ENCODE data around the gene TRUB1.

Gene TRUB1

GRCh38 chr10:114974625-114975024, 36.6 kb downstream of the TRUB1 start:
- Histone ChIP-seq H3K36me3 (ENCODE audit: insufficient read depth, insufficient read length, low read length) (peaks cover 17% of the 10 kb centered on the region), H3K9ac (ENCODE audit: insufficient read length, low read depth) (no peak overlapping the region), H3K27me3 (ENCODE audit: insufficient read depth, insufficient read length) (no peaks in the 10 kb centered on the region), H3K9me3 (ENCODE audit: insufficient read depth, low read length) (no peaks in the 10 kb centered on the region), H3K4me3 (ENCODE audit: insufficient read length, low read depth) (no peak overlapping the region), H3K4me1 (ENCODE audit: insufficient read depth, insufficient read length) (no peaks in the 10 kb centered on the region)
- TF ChIP-seq SUZ12 (IDR thresholded peaks at IDR 0.05; ENCODE audit: extremely low read depth, insufficient read depth, insufficient read length) (no peak), ZNF274 (IDR thresholded peaks at IDR 0.05; ENCODE audit: low read depth, low read length) (no peak), YY1 (IDR thresholded peaks at IDR 0.05; ENCODE audit: insufficient read depth, insufficient read length) (no peak)
- no peak for DNase-seq (ENCODE audit: low read depth, low spot score)

GRCh38 chr10:114975091-114975490, 37.1 kb downstream of the TRUB1 start:
- peaks cover 17% of the 10 kb centered on the region for H3K36me3 ChIP-seq (ENCODE audit: insufficient read depth, insufficient read length, low read length)
- no peak overlapping the region for H3K4me3 ChIP-seq (ENCODE audit: insufficient read length, low read depth)
- no peaks in the 10 kb centered on the region for H3K9me3 ChIP-seq (ENCODE audit: insufficient read depth, low read length)
- TF ChIP-seq ZNF274 (IDR thresholded peaks at IDR 0.05; ENCODE audit: low read depth, low read length): no peak
- TF ChIP-seq SUZ12 (IDR thresholded peaks at IDR 0.05; ENCODE audit: extremely low read depth, insufficient read depth, insufficient read length): no peak
- no peak for TF ChIP-seq YY1 (IDR thresholded peaks at IDR 0.05; ENCODE audit: insufficient read depth, insufficient read length)
- DNase-seq (ENCODE audit: low read depth, low spot score): no peak
- no peak overlapping the region for H3K9ac ChIP-seq (ENCODE audit: insufficient read length, low read depth)
- H3K27me3 ChIP-seq (ENCODE audit: insufficient read depth, insufficient read length): no peaks in the 10 kb centered on the region
- H3K4me1 ChIP-seq (ENCODE audit: insufficient read depth, insufficient read length): no peaks in the 10 kb centered on the region

- H3K4me1 ChIP-seq (ENCODE audit: insufficient read depth, insufficient read length): no peaks in the 10 kb centered on the region
- no peaks in the 10 kb centered on the region for H3K27me3 ChIP-seq (ENCODE audit: insufficient read depth, insufficient read length)
- no peak for DNase-seq (ENCODE audit: low read depth, low spot score)
- H3K9me3 ChIP-seq (ENCODE audit: insufficient read depth, low read length): peaks cover 43% of the 10 kb centered on the region
- H3K4me3 ChIP-seq (ENCODE audit: insufficient read length, low read depth): no peak overlapping the region
- no peak overlapping the region for H3K9ac ChIP-seq (ENCODE audit: insufficient read length, low read depth)
- no peaks in the 10 kb centered on the region for H3K36me3 ChIP-seq (ENCODE audit: insufficient read depth, insufficient read length, low read length)
- TF ChIP-seq SUZ12 (IDR thresholded peaks at IDR 0.05; ENCODE audit: extremely low read depth, insufficient read depth, insufficient read length) (no peak), ZNF274 (IDR thresholded peaks at IDR 0.05; ENCODE audit: low read depth, low read length) (no peak), YY1 (IDR thresholded peaks at IDR 0.05; ENCODE audit: insufficient read depth, insufficient read length) (no peak)
These were observed 45.0 kb downstream of the TRUB1 start for GRCh38 chr10:114982989-114983388.

- DNase-seq (ENCODE audit: low read depth, low spot score): no peak
- TF ChIP-seq ZNF274 (IDR thresholded peaks at IDR 0.05; ENCODE audit: low read depth, low read length): no peak
- TF ChIP-seq SUZ12 (IDR thresholded peaks at IDR 0.05; ENCODE audit: extremely low read depth, insufficient read depth, insufficient read length): no peak
- no peak for TF ChIP-seq YY1 (IDR thresholded peaks at IDR 0.05; ENCODE audit: insufficient read depth, insufficient read length)
- H3K4me3 ChIP-seq (ENCODE audit: insufficient read length, low read depth): no peak overlapping the region
- no peaks in the 10 kb centered on the region for H3K36me3 ChIP-seq (ENCODE audit: insufficient read depth, insufficient read length, low read length)
- no peaks in the 10 kb centered on the region for H3K27me3 ChIP-seq (ENCODE audit: insufficient read depth, insufficient read length)
- H3K4me1 ChIP-seq (ENCODE audit: insufficient read depth, insufficient read length): no peaks in the 10 kb centered on the region
- no peak overlapping the region for H3K9ac ChIP-seq (ENCODE audit: insufficient read length, low read depth)
- H3K9me3 ChIP-seq (ENCODE audit: insufficient read depth, low read length): peaks cover 20% of the 10 kb centered on the region
These were observed 50.0 kb downstream of the TRUB1 start for GRCh38 chr10:114987995-114988394.

- Histone ChIP-seq H3K4me1 (ENCODE audit: insufficient read depth, insufficient read length) (no peaks in the 10 kb centered on the region), H3K4me3 (ENCODE audit: insufficient read length, low read depth) (no peak overlapping the region), H3K36me3 (ENCODE audit: insufficient read depth, insufficient read length, low read length) (no peaks in the 10 kb centered on the region), H3K9ac (ENCODE audit: insufficient read length, low read depth) (no peak overlapping the region), H3K27me3 (ENCODE audit: insufficient read depth, insufficient read length) (no peaks in the 10 kb centered on the region), H3K9me3 (ENCODE audit: insufficient read depth, low read length) (no peaks in the 10 kb centered on the region)
- TF ChIP-seq SUZ12 (IDR thresholded peaks at IDR 0.05; ENCODE audit: extremely low read depth, insufficient read depth, insufficient read length) (no peak), YY1 (IDR thresholded peaks at IDR 0.05; ENCODE audit: insufficient read depth, insufficient read length) (no peak), ZNF274 (IDR thresholded peaks at IDR 0.05; ENCODE audit: low read depth, low read length) (no peak)
- DNase-seq (ENCODE audit: low read depth, low spot score): no peak
These were observed 52.6 kb downstream of the TRUB1 start for GRCh38 chr10:114990586-114990985.

- no peak for TF ChIP-seq ZNF274 (IDR thresholded peaks at IDR 0.05; ENCODE audit: low read depth, low read length)
- TF ChIP-seq SUZ12 (IDR thresholded peaks at IDR 0.05; ENCODE audit: extremely low read depth, insufficient read depth, insufficient read length): no peak
- TF ChIP-seq YY1 (IDR thresholded peaks at IDR 0.05; ENCODE audit: insufficient read depth, insufficient read length): no peak
- DNase-seq (ENCODE audit: low read depth, low spot score): no peak
- H3K9me3 ChIP-seq (ENCODE audit: insufficient read depth, low read length): no peaks in the 10 kb centered on the region
These were observed 53.0 kb downstream of the TRUB1 start for GRCh38 chr10:114990991-114991390.

GRCh38 chr10:114992189-114992775, 54.3 kb downstream of the TRUB1 start:
- Histone ChIP-seq H3K4me1 (ENCODE audit: insufficient read depth, insufficient read length) (no peaks in the 10 kb centered on the region), H3K36me3 (ENCODE audit: insufficient read depth, insufficient read length, low read length) (no peaks in the 10 kb centered on the region), H3K4me3 (ENCODE audit: insufficient read length, low read depth) (no peak overlapping the region), H3K9me3 (ENCODE audit: insufficient read depth, low read length) (no peaks in the 10 kb centered on the region), H3K27me3 (ENCODE audit: insufficient read depth, insufficient read length) (no peaks in the 10 kb centered on the region), H3K9ac (ENCODE audit: insufficient read length, low read depth) (no peak overlapping the region)
- no peak for TF ChIP-seq SUZ12 (IDR thresholded peaks at IDR 0.05; ENCODE audit: extremely low read depth, insufficient read depth, insufficient read length)
- TF ChIP-seq ZNF274 (IDR thresholded peaks at IDR 0.05; ENCODE audit: low read depth, low read length): no peak
- no peak for TF ChIP-seq YY1 (IDR thresholded peaks at IDR 0.05; ENCODE audit: insufficient read depth, insufficient read length)
- DNase-seq (ENCODE audit: low read depth, low spot score): no peak

More at GRCh38 chr10:114990991-114991390, 53.0 kb downstream of the TRUB1 start:
- H3K9ac ChIP-seq (ENCODE audit: insufficient read length, low read depth): no peak overlapping the region
- H3K4me3 ChIP-seq (ENCODE audit: insufficient read length, low read depth): no peak overlapping the region
- no peaks in the 10 kb centered on the region for H3K27me3 ChIP-seq (ENCODE audit: insufficient read depth, insufficient read length)
- no peaks in the 10 kb centered on the region for H3K36me3 ChIP-seq (ENCODE audit: insufficient read depth, insufficient read length, low read length)
- no peaks in the 10 kb centered on the region for H3K4me1 ChIP-seq (ENCODE audit: insufficient read depth, insufficient read length)
